GM23338 (cell line): ENCODE measurements around the gene PIP5K1C. TPM values are rescaled to one million over a fixed set of nuclear protein-coding genes. Genes with fewer than 3 reads are reported as not detected.

ENCODE experiments used
- ATAC-seq: fragments of 200-7000 bp; cut with Tn5 transposase; 3 replicates; pipeline ENCODE4 v1.9.1; 2020
- DNase-seq: peaks from one replicate; pipeline ENCODE4 v3.0.0-alpha.2; 2015; ENCODE audit warnings: low spot score
- H2AFZ ChIP-seq: fragments of 200-600 bp; sonication (generic); 2 replicates; pipeline ENCODE4 v1.8.0; 2016; ENCODE audit warnings: antibody characterized with exemption, mild to moderate bottlenecking, moderate library complexity
- H3F3A ChIP-seq: fragments of 200-600 bp; sonication (generic); replicated peaks from 2 replicates; pipeline ENCODE4 v1.8.0; 2017; ENCODE audit warnings: antibody characterized with exemption, mixed run types, low read depth
- H3K27ac ChIP-seq: fragments of 200-600 bp; sonication (generic); 2 replicates; pipeline ENCODE4 v1.6.1; 2016; ENCODE audit warnings: low read depth
- H3K27me3 ChIP-seq: fragments of 200-600 bp; sonication (generic); 2 replicates; pipeline ENCODE4 v1.8.0; 2016; ENCODE audit warnings: mild to moderate bottlenecking, mixed run types, moderate library complexity; ENCODE audit not compliant: insufficient read depth
- H3K36me3 ChIP-seq: fragments of 200-600 bp; sonication (generic); 2 replicates; pipeline ENCODE4 v1.8.0; 2016; ENCODE audit warnings: mild to moderate bottlenecking; ENCODE audit not compliant: insufficient read depth
- H3K4me1 ChIP-seq: fragments of 200-600 bp; sonication (generic); 2 replicates; pipeline ENCODE4 v1.8.0; 2016; ENCODE audit warnings: mild to moderate bottlenecking, moderate library complexity; ENCODE audit not compliant: insufficient read depth
- H3K4me2 ChIP-seq: fragments of 200-600 bp; sonication (generic); 2 replicates; pipeline ENCODE4 v1.7.1; 2017; ENCODE audit warnings: mixed run types
- H3K4me3 ChIP-seq: fragments of 200-600 bp; sonication (generic); 2 replicates; pipeline ENCODE4 v1.6.1; 2016; ENCODE audit warnings: mixed run types
- H3K79me2 ChIP-seq: fragments of 200-600 bp; sonication (generic); replicated peaks from 2 replicates; pipeline ENCODE4 v1.8.0; 2017; ENCODE audit warnings: mild to moderate bottlenecking; ENCODE audit not compliant: insufficient read depth
- H3K9me2 ChIP-seq: fragments of 200-600 bp; sonication (generic); 2 replicates; pipeline ENCODE4 v1.8.0; 2017; ENCODE audit not compliant: insufficient read depth
- H4K20me1 ChIP-seq: fragments of 200-600 bp; sonication (generic); replicated peaks from 2 replicates; pipeline ENCODE4 v1.8.0; 2017; ENCODE audit warnings: mild to moderate bottlenecking; ENCODE audit not compliant: insufficient read depth
- H3K27ac Mint-ChIP-seq: 2 replicates; pipeline ENCODE4 v1.8.0; 2020; ENCODE audit warnings: inconsistent platforms, mild to moderate bottlenecking, moderate library complexity, mixed read lengths
- H3K27me3 Mint-ChIP-seq: 3 replicates; pipeline ENCODE4 v1.8.0; 2022; ENCODE audit warnings: low read depth, mild to moderate bottlenecking, moderate library complexity, mixed read lengths, inconsistent platforms; ENCODE audit not compliant: insufficient read depth, poor library complexity
- H3K36me3 Mint-ChIP-seq: 3 replicates; pipeline ENCODE4 v1.8.0; 2021; ENCODE audit warnings: low read depth, mild to moderate bottlenecking, inconsistent platforms, moderate library complexity, mixed read lengths
- H3K4me1 Mint-ChIP-seq: 3 replicates; pipeline ENCODE4 v1.8.0; 2020; ENCODE audit warnings: mild to moderate bottlenecking, inconsistent platforms, mixed read lengths
- H3K4me3 Mint-ChIP-seq: 3 replicates; pipeline ENCODE4 v1.8.0; 2021; ENCODE audit warnings: moderate library complexity, mild to moderate bottlenecking, inconsistent platforms, mixed read lengths
- H3K9me3 Mint-ChIP-seq: 3 replicates; pipeline ENCODE4 v1.8.0; 2020; ENCODE audit warnings: moderate library complexity, mild to moderate bottlenecking, inconsistent platforms, mixed read lengths
- CREB1 ChIP-seq: fragments of 250-450 bp; sonication (Bioruptor Pico); IDR thresholded peaks from 2 replicates; pipeline ENCODE4 v1.5.0; 2020; ENCODE audit warnings: low read depth, mild to moderate bottlenecking, moderate library complexity
- CTCF ChIP-seq, 2 experiments: fragments of 200-600 bp in 1 of 2; sonication (generic) in 1 of 2; conservative IDR thresholded peaks; 2 replicates each; pipeline versions ENCODE4 v1.5.1 to v1.6.1; 2016 to 2017; ENCODE audit warnings: antibody characterized with exemption in 2 of 2, low read depth in 2 of 2, mild to moderate bottlenecking in 2 of 2, moderate library complexity in 1 of 2
- ETS1 ChIP-seq: IDR thresholded peaks from 2 replicates; pipeline ENCODE4 v1.6.1; 2016; ENCODE audit warnings: antibody characterized with exemption
- EZH2 ChIP-seq: fragments of 200-600 bp; sonication (generic); IDR thresholded peaks from one replicate; pipeline ENCODE4 v1.8.0; 2017; ENCODE audit warnings: antibody characterized with exemption, mild to moderate bottlenecking, low read depth; ENCODE audit not compliant: unreplicated experiment
- JUNB ChIP-seq: IDR thresholded peaks from one replicate; pipeline ENCODE4 v1.6.1; 2016; ENCODE audit warnings: antibody characterized with exemption; ENCODE audit not compliant: unreplicated experiment
- NANOG ChIP-seq: IDR thresholded peaks from 2 replicates; pipeline ENCODE4 v1.6.1; 2016; ENCODE audit warnings: antibody characterized with exemption, borderline replicate concordance
- POLR2AphosphoS5 ChIP-seq: IDR thresholded peaks from 2 replicates; pipeline ENCODE4 v1.6.1; 2016; ENCODE audit warnings: antibody characterized with exemption, low read depth
- REST ChIP-seq: IDR thresholded peaks from one replicate; pipeline ENCODE4 v1.6.1; 2018; ENCODE audit warnings: antibody characterized with exemption; ENCODE audit not compliant: unreplicated experiment
- STAT1 ChIP-seq: IDR thresholded peaks from one replicate; pipeline ENCODE4 v1.6.1; 2016; ENCODE audit warnings: antibody characterized with exemption; ENCODE audit not compliant: unreplicated experiment
- ZNF114 ChIP-seq: fragments of 250-450 bp; sonication (Bioruptor Pico); IDR thresholded peaks from 2 replicates; pipeline ENCODE4 v1.5.0; 2020; ENCODE audit warnings: mild to moderate bottlenecking, moderate library complexity
- ZNF331 ChIP-seq: fragments of 250-450 bp; sonication (Bioruptor Pico); IDR thresholded peaks from 2 replicates; pipeline ENCODE4 v1.5.0; 2020; ENCODE audit warnings: low read depth, mild to moderate bottlenecking, moderate library complexity
- ZNF462 ChIP-seq: fragments of 250-450 bp; sonication (Bioruptor Pico); IDR thresholded peaks from 2 replicates; pipeline ENCODE4 v1.5.0; 2020; ENCODE audit warnings: mild to moderate bottlenecking, moderate library complexity
- polyA plus RNA-seq: library from polyadenylated mRNA; unstranded; fragments of >200 nt; fragmentation: Nextera tagmentation; extraction: Ambion mirVana; gene quantifications from 2 replicates; pipeline ENCODE4 v1.2.1, GENCODE V29; 2016
- total RNA-seq: library from RNA; depleted of rRNA; stranded (reverse); fragments of >200 nt; shearing (Covaris generic); gene quantifications from 2 replicates; pipeline ENCODE4 v1.2.3, GENCODE V29; 2014

The PIP5K1C gene
- total and polyA plus RNA-seq, 2 experiments from 2014 or later: 11.8 to 46.7 TPM

- TF ChIP-seq CTCF (conservative IDR thresholded peaks at IDR 0.05; ENCODE audit: low read depth in 2 of 2) (no peak), POLR2AphosphoS5 (no peak), CREB1 (CRISPR knock-in tag) (no peak), JUNB (no peak), STAT1 (no peak), ZNF462 (no peak), EZH2 (no peak)
Observed at GRCh38 chr19:3646336-3647092, 53.8 kb downstream of the PIP5K1C start (continued).

GRCh38 chr19:3645726-3646125 is 54.5 kb downstream of the PIP5K1C start:
- DNase-seq (no peak), ATAC-seq (no peak)
- Histone ChIP-seq H3K9me2 (no peaks in the 10 kb centered on the region), H3K4me3 (no peak overlapping the region), H3K27ac (no peak overlapping the region), H4K20me1 (no peaks in the 10 kb centered on the region; the same call in 1 of the 2 replicates), H3K36me3 (no peaks in the 10 kb centered on the region; the same call in 1 of the 2 replicates), H2AFZ (no peak overlapping the region), H3K4me2 (no peak overlapping the region), H3F3A (no peaks in the 10 kb centered on the region), H3K79me2 (no peaks in the 10 kb centered on the region), H3K27me3 (no peaks in the 10 kb centered on the region), H3K4me1 (no peaks in the 10 kb centered on the region)
- Mint-ChIP-seq H3K9me3 (no peaks in the 10 kb centered on the region), H3K4me1 (no peaks in the 10 kb centered on the region), H3K36me3 (no peaks in the 10 kb centered on the region), H3K27me3 (peaks cover 2% of the 10 kb centered on the region), H3K4me3 (no peak overlapping the region), H3K27ac (no peak overlapping the region)
- TF ChIP-seq ETS1 (no peak), ZNF114 (CRISPR knock-in tag) (no peak), REST (no peak), CREB1 (CRISPR knock-in tag) (no peak), ZNF331 (CRISPR knock-in tag) (no peak), POLR2AphosphoS5 (no peak), EZH2 (no peak), NANOG (no peak)
